Liver (tissue), 9 donors: ENCODE measurements around the gene MTSS2. TPM values are rescaled to one million over a fixed set of nuclear protein-coding genes. Genes with fewer than 3 reads are reported as not detected.
A peak's percentile ranks its signal among the peaks of the same experiment; 100 is the strongest.

ENCODE experiments used
- DNase-seq: peaks from one replicate; pipeline ENCODE4 v3.0.0-alpha.2; 2017; ENCODE audit warnings: low spot score
- H3K27ac ChIP-seq, 2 donors: one replicate each; pipeline ENCODE4 v1.7.0; 2013; ENCODE audit warnings: inconsistent platforms in 2 of 2, low read length in 2 of 2, control low read depth in 1 of 2, low read depth in 1 of 2, mild to moderate bottlenecking in 1 of 2
- H3K27me3 ChIP-seq, 4 donors: one replicate each; pipeline versions ENCODE4 v1.6.1 to v1.7.0; 2013; ENCODE audit warnings: low read length in 3 of 4, inconsistent platforms in 1 of 4, mild to moderate bottlenecking in 1 of 4, moderate library complexity in 1 of 4; ENCODE audit not compliant: control insufficient read depth in 4 of 4, insufficient read depth in 4 of 4
- H3K36me3 ChIP-seq, 4 donors: one replicate each; pipeline versions ENCODE4 v1.6.1 to v1.7.0; 2013; ENCODE audit warnings: low read length in 3 of 4, mild to moderate bottlenecking in 3 of 4, low read depth in 1 of 4, moderate library complexity in 1 of 4; ENCODE audit not compliant: control insufficient read depth in 4 of 4, insufficient read depth in 3 of 4
- H3K4me1 ChIP-seq, 4 donors: one replicate each; pipeline versions ENCODE4 v1.6.1 to v1.7.0; 2013; ENCODE audit warnings: low read length in 3 of 4, mild to moderate bottlenecking in 3 of 4, moderate library complexity in 1 of 4; ENCODE audit not compliant: control insufficient read depth in 4 of 4, insufficient read depth in 4 of 4
- H3K4me3 ChIP-seq, 3 donors: one replicate each; pipeline versions ENCODE4 v1.6.1 to v1.7.0; 2013; ENCODE audit warnings: low read length in 3 of 3, control low read depth in 1 of 3, low read depth in 1 of 3, mild to moderate bottlenecking in 1 of 3
- H3K9ac ChIP-seq, 2 donors: one replicate each; pipeline ENCODE4 v1.7.0; 2013; ENCODE audit warnings: low read length in 2 of 2, mild to moderate bottlenecking in 2 of 2, moderate library complexity in 2 of 2, control low read depth in 1 of 2, low read depth in 1 of 2
- H3K9me3 ChIP-seq, 4 donors: one replicate each; pipeline versions ENCODE4 v1.6.1 to v1.7.0; 2013; ENCODE audit warnings: low read length in 3 of 4; ENCODE audit not compliant: control insufficient read depth in 4 of 4
- ATF3 ChIP-seq: IDR thresholded peaks from 2 replicates; pipeline ENCODE4 v1.6.1; 2016; ENCODE audit warnings: antibody characterized with exemption
- CTCF ChIP-seq: fragments of 150-350 bp; IDR thresholded peaks from 2 replicates; pipeline ENCODE4 v1.5.1; 2017; ENCODE audit warnings: improper control_type of control experiment, low read depth, low read length; ENCODE audit not compliant: missing input control
- EGR1 ChIP-seq, 2 donors: IDR thresholded peaks; 2 replicates each; pipeline ENCODE4 v1.6.1; 2016 to 2018; ENCODE audit warnings: antibody characterized with exemption in 2 of 2, low read depth in 2 of 2
- FOXA1 ChIP-seq: IDR thresholded peaks from 2 replicates; pipeline ENCODE4 v1.6.1; 2016; ENCODE audit warnings: antibody characterized with exemption
- FOXA2 ChIP-seq: IDR thresholded peaks from 2 replicates; pipeline ENCODE4 v1.6.1; 2016; ENCODE audit warnings: antibody characterized with exemption
- GABPA ChIP-seq, 2 donors: IDR thresholded peaks in 1 of 2; conservative IDR thresholded peaks in 1 of 2; 2 replicates each; pipeline ENCODE4 v1.6.1; 2016; ENCODE audit warnings: antibody characterized with exemption in 2 of 2, mild to moderate bottlenecking in 1 of 2, moderate library complexity in 1 of 2
- HNF4A ChIP-seq, 2 donors: conservative IDR thresholded peaks; 2 replicates each; pipeline ENCODE4 v1.6.1; 2016; ENCODE audit warnings: antibody characterized with exemption in 2 of 2, mild to moderate bottlenecking in 2 of 2
- JUND ChIP-seq, 2 donors: IDR thresholded peaks; 2 replicates each; pipeline ENCODE4 v1.6.1; 2016; ENCODE audit warnings: antibody characterized with exemption in 2 of 2
- MAX ChIP-seq: IDR thresholded peaks from 2 replicates; pipeline ENCODE4 v1.6.1; 2016; ENCODE audit warnings: antibody characterized with exemption
- NR2F2 ChIP-seq: IDR thresholded peaks from 2 replicates; pipeline ENCODE4 v1.6.1; 2016; ENCODE audit warnings: antibody characterized with exemption
- RAD21 ChIP-seq, 2 donors: IDR thresholded peaks; 2 replicates each; pipeline ENCODE4 v1.6.1; 2016; ENCODE audit warnings: antibody characterized with exemption in 2 of 2, mild to moderate bottlenecking in 2 of 2
- REST ChIP-seq: IDR thresholded peaks from 2 replicates; pipeline ENCODE4 v1.6.1; 2016; ENCODE audit warnings: antibody characterized with exemption, mild to moderate bottlenecking
- RXRA ChIP-seq, 2 donors: IDR thresholded peaks; 2 replicates each; pipeline ENCODE4 v1.6.1; 2017 to 2018; ENCODE audit warnings: antibody characterized with exemption in 2 of 2, mild to moderate bottlenecking in 1 of 2
- SP1 ChIP-seq: IDR thresholded peaks from 2 replicates; pipeline ENCODE4 v1.6.1; 2018; ENCODE audit warnings: antibody characterized with exemption, mild to moderate bottlenecking
- TAF1 ChIP-seq: conservative IDR thresholded peaks from 2 replicates; pipeline ENCODE4 v1.6.1; 2016; ENCODE audit warnings: antibody characterized with exemption, mild to moderate bottlenecking
- YY1 ChIP-seq: IDR thresholded peaks from 2 replicates; pipeline ENCODE4 v1.6.1; 2016; ENCODE audit warnings: antibody characterized with exemption, mild to moderate bottlenecking
- ZBTB33 ChIP-seq: IDR thresholded peaks from 2 replicates; pipeline ENCODE4 v1.6.1; 2016; ENCODE audit warnings: antibody characterized with exemption
- WGBS: extraction: QIAGEN DNeasy Blood & Tissue Kit; methylation state at CpG from one replicate; pipeline ENCODE4 v1.1.7; 2013; 5-methylcytosine and 5-hydroxymethylcytosine counted together
- polyA plus RNA-seq, 2 donors: library from polyadenylated mRNA; stranded (reverse) in 1 of 2; unstranded in 1 of 2; fragments of 200-250 nt in 1 of 2; fragments of >200 nt in 1 of 2; fragmentation: Nextera tagmentation in 1 of 2; extraction: Ambion mirVana in 1 of 2; gene quantifications; one replicate each; pipeline versions ENCODE4 v1.2.1 to v1.2.3, GENCODE V29; 2013 to 2015
- total RNA-seq, 2 donors: library from RNA; depleted of rRNA; stranded (reverse); fragments of >200 nt; gene quantifications; one replicate each; pipeline ENCODE4 v1.2.3, GENCODE V29; 2014
- donor health status: healthy.
- donor health status: healthy.
- donor health status: healthy.
- donor health status: healthy.
- donor health status: healthy.

Gene MTSS2
- total and polyA plus RNA-seq, 4 donors, result 3.8 to 95.7 (median 35.9) TPM

GRCh38 chr16:70715860-70716357, 30.1 kb upstream of the MTSS2 start:
- peak; percentile 10 to 17 for TF ChIP-seq RXRA (IDR thresholded peaks at IDR 0.05)
- no peak for TF ChIP-seq SP1
- TF ChIP-seq HNF4A (conservative IDR thresholded peaks at IDR 0.05), result peak; percentile 9 to 26
- TF ChIP-seq GABPA (IDR thresholded peaks at IDR 0.05 in 1 of 2, conservative IDR thresholded peaks at IDR 0.05 in 1 of 2), result no peak
- TF ChIP-seq YY1, result no peak
- TF ChIP-seq RAD21 (IDR thresholded peaks at IDR 0.05), result no peak
- TF ChIP-seq REST, result no peak
- TF ChIP-seq JUND (IDR thresholded peaks at IDR 0.05), result no peak
- TF ChIP-seq EGR1 (IDR thresholded peaks at IDR 0.05; ENCODE audit: low read depth in 2 of 2), result no peak
- no peak for TF ChIP-seq TAF1
- TF ChIP-seq ATF3, result no peak
- no peak for TF ChIP-seq FOXA1
- TF ChIP-seq MAX, result no peak
- TF ChIP-seq ZBTB33, result no peak
- no peak for TF ChIP-seq NR2F2
- no peak for TF ChIP-seq FOXA2
- no peak for TF ChIP-seq CTCF
- WGBS, result 25% methylated on average over 6 of the region's 6 CpGs
- Histone ChIP-seq H3K9me3 (no peaks in the 10 kb centered on the region), H3K27ac (peak overlapping the region; percentile 56 to 71), H3K9ac (peak overlapping the region; percentile 4 to 33), H3K4me3 (no peak overlapping the region), H3K4me1 (peaks cover 17 to 31% (median 24%) of the 10 kb centered on the region in 4 donors), H3K36me3 (peaks cover 0 to 8% (median 2%) of the 10 kb centered on the region in 4 donors), H3K27me3 (no peaks in the 10 kb centered on the region)
- DNase-seq, result no peak
